Ovary (tissue), 3 donors: Measurements from ENCODE around the gene MOXD1.

Experiments
- EP300 ChIP-seq: sonication (generic); formaldehyde crosslinking; IDR thresholded peaks from one replicate; pipeline ENCODE4 v1.6.1; 2017; ENCODE audit warnings: antibody characterized with exemption
- POLR2A ChIP-seq: fragments of 450-650 bp; IDR thresholded peaks from one replicate; pipeline ENCODE4 v1.6.1; 2017; ENCODE audit warnings: antibody characterized with exemption, mild to moderate bottlenecking, moderate library complexity
- TF ChIP-seq, protein P1 (sequence below), 3 donors: fragments of 450-650 bp in 2 of 3; fragments of 200-600 bp in 1 of 3; IDR thresholded peaks; one replicate each; pipeline versions ENCODE4 v1.5.1 to v1.8.0; 2016 to 2022; ENCODE audit warnings: antibody characterized with exemption in 3 of 3, mild to moderate bottlenecking in 1 of 3
- donor health status: DM: no; HTN: no; CAD: no.

DNA sequence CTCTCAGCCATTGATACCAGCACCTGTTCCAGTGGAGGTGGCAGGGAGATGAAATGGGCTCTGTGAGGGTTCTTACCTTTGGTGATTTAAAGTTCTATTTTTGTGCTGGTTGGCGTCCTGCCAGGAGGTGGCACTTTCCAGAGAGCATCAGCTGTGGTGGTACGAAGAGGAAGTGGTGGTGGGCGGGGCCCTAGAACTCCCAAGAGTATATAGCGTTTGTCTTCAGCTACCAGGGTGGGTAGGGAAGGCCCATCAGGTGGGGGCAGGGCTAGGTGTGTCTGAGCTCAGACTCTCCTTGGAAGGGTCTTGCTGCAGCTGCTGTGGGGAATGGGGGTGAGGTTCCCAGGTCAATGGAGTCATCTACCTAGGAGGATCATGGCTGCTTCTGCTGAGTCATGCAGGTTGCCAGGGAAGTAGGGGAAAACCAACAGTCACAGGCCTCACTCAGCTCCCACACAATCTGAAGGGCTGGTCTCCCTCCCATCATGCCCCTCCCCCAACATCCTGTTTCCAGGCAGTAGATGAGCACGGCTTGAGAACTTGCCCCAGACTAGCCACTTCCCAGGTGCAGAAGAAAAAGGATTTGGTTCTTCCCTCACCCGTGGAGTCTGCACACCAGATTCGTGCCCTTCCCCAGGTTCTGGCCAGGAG is 46.6 kb downstream of the MOXD1 start:
- no peak for TF ChIP-seq POLR2A
- TF ChIP-seq, protein P1, sequence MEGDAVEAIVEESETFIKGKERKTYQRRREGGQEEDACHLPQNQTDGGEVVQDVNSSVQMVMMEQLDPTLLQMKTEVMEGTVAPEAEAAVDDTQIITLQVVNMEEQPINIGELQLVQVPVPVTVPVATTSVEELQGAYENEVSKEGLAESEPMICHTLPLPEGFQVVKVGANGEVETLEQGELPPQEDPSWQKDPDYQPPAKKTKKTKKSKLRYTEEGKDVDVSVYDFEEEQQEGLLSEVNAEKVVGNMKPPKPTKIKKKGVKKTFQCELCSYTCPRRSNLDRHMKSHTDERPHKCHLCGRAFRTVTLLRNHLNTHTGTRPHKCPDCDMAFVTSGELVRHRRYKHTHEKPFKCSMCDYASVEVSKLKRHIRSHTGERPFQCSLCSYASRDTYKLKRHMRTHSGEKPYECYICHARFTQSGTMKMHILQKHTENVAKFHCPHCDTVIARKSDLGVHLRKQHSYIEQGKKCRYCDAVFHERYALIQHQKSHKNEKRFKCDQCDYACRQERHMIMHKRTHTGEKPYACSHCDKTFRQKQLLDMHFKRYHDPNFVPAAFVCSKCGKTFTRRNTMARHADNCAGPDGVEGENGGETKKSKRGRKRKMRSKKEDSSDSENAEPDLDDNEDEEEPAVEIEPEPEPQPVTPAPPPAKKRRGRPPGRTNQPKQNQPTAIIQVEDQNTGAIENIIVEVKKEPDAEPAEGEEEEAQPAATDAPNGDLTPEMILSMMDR (IDR thresholded peaks at IDR 0.05): no peak
- TF ChIP-seq EP300: no peak
